Peyer's patch (tissue), 4 donors: ENCODE measurements around the gene MYH10.

ENCODE experiments used
- POLR2A ChIP-seq, 2 donors: fragments of 450-650 bp; IDR thresholded peaks; one replicate each; pipeline ENCODE4 v1.5.1; 2017; ENCODE audit warnings: antibody characterized with exemption in 2 of 2, mild to moderate bottlenecking in 2 of 2, moderate library complexity in 2 of 2
- TF ChIP-seq, protein P1 (sequence below), 6 experiments: fragments of 450-650 bp in 4 of 6; fragments of 200-600 bp in 2 of 6; sonication (generic) in 1 of 6; IDR thresholded peaks; one replicate each; pipeline ENCODE4 v1.5.1; 2017 to 2019; ENCODE audit warnings: antibody characterized with exemption in 6 of 6, mild to moderate bottlenecking in 3 of 6, moderate library complexity in 1 of 6

DNA sequence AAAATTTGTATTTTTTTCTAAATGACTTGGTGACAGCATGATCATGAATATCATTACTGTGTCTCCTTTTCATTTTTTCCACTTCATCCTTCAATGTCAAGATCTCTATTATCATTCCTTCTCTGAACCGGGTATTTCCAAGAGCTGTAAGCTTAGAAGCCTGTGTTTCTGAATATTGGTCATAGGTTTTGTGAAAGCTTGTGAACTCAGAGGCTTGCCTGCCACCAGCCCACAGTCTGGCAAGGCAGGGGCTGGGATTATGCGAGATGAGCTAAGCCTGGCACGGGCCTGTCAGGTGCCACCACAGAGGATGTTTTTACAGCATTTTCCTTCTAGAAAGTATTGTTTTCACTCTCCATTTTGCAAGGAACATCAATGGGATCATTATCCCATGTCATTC, 92.8 kb downstream of the MYH10 start:
- TF ChIP-seq, protein P1, sequence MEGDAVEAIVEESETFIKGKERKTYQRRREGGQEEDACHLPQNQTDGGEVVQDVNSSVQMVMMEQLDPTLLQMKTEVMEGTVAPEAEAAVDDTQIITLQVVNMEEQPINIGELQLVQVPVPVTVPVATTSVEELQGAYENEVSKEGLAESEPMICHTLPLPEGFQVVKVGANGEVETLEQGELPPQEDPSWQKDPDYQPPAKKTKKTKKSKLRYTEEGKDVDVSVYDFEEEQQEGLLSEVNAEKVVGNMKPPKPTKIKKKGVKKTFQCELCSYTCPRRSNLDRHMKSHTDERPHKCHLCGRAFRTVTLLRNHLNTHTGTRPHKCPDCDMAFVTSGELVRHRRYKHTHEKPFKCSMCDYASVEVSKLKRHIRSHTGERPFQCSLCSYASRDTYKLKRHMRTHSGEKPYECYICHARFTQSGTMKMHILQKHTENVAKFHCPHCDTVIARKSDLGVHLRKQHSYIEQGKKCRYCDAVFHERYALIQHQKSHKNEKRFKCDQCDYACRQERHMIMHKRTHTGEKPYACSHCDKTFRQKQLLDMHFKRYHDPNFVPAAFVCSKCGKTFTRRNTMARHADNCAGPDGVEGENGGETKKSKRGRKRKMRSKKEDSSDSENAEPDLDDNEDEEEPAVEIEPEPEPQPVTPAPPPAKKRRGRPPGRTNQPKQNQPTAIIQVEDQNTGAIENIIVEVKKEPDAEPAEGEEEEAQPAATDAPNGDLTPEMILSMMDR (IDR thresholded peaks at IDR 0.05): no peak
- TF ChIP-seq POLR2A (IDR thresholded peaks at IDR 0.05): no peak
